HEK293 (cell line): ENCODE measurements around the gene SSB.
A peak's percentile ranks its signal among the peaks of the same experiment; 100 is the strongest.

Source experiments
- CTCF ChIA-PET: fragments of 350-600 bp; formaldehyde crosslinking; extraction: SDS; loops from one replicate; lab custom pipeline; 2021; ENCODE audit warnings: antibody characterized with exemption; lab: Yijun Ruan, JAX
- POLR2A ChIA-PET: fragments of 300-600 bp; formaldehyde crosslinking; extraction: SDS; loops from one replicate; lab custom pipeline; 2020; ENCODE audit warnings: antibody characterized with exemption, inconsistent platforms; lab: Yijun Ruan, JAX
- H3K27ac ChIP-seq: fragments of 200-500 bp; sonication (Bioruptor generic); 2 replicates; pipeline ENCODE4 v1.5.1; 2014; ENCODE audit warnings: low read depth, low read length, control low read depth, inconsistent platforms; ENCODE audit errors: extremely low read depth
- H3K36me3 ChIP-seq, 2 experiments: fragments of 200-500 bp in 1 of 2; sonication (Bioruptor generic) in 1 of 2; 1 replicate in 1 of 2; 2 replicates in 1 of 2; pipeline ENCODE4 v1.5.1; 2014 to 2017; ENCODE audit warnings: inconsistent platforms in 2 of 2, low read length in 2 of 2; ENCODE audit not compliant: control insufficient read depth in 2 of 2, insufficient read depth in 1 of 2
- H3K4me1 ChIP-seq: fragments of 200-500 bp; sonication (Bioruptor generic); 2 replicates; pipeline ENCODE4 v1.5.1; 2014; ENCODE audit warnings: mild to moderate bottlenecking, low read length, inconsistent platforms; ENCODE audit not compliant: control insufficient read depth, insufficient read depth
- H3K4me3 ChIP-seq: 2 replicates; pipeline ENCODE4 v1.5.1; 2011; ENCODE audit warnings: low read depth, mild to moderate bottlenecking, control low read depth, low read length, moderate library complexity
- H3K9me3 ChIP-seq: fragments of 200-500 bp; sonication (Bioruptor generic); 2 replicates; pipeline ENCODE4 v1.5.1; 2014; ENCODE audit warnings: low read depth, low read length, inconsistent platforms; ENCODE audit not compliant: control insufficient read depth, insufficient read depth
- BCL11A ChIP-seq: fragments of 450-650 bp; formaldehyde crosslinking; IDR thresholded peaks from 2 replicates; pipeline ENCODE4 v1.5.1; 2016; ENCODE audit warnings: low read depth, missing biosample characterization, missing genetic modification characterization
- GLIS1 ChIP-seq: fragments of 450-650 bp; formaldehyde crosslinking; IDR thresholded peaks from 2 replicates; pipeline ENCODE4 v1.5.1; 2016; ENCODE audit warnings: missing biosample characterization, missing genetic modification characterization
- IKZF3 ChIP-seq: fragments of 450-650 bp; IDR thresholded peaks from 2 replicates; pipeline ENCODE4 v1.5.0; 2018; ENCODE audit warnings: missing biosample characterization, mild to moderate bottlenecking, missing genetic modification characterization, moderate library complexity
- REPIN1 ChIP-seq: fragments of 450-650 bp; formaldehyde crosslinking; IDR thresholded peaks from 2 replicates; pipeline ENCODE4 v1.5.1; 2017; ENCODE audit warnings: missing biosample characterization, missing genetic modification characterization, low read depth
- SETDB1 ChIP-seq: IDR thresholded peaks from one replicate; pipeline ENCODE4 v1.6.1; 2017; ENCODE audit warnings: mild to moderate bottlenecking, low read length, moderate library complexity, mixed read lengths; ENCODE audit not compliant: insufficient read length
- ZBTB1 ChIP-seq: fragments of 450-650 bp; formaldehyde crosslinking; IDR thresholded peaks from 2 replicates; pipeline ENCODE4 v1.5.1; 2016; ENCODE audit warnings: missing biosample characterization, missing genetic modification characterization
- ZBTB48 ChIP-seq: fragments of 450-650 bp; formaldehyde crosslinking; IDR thresholded peaks from 2 replicates; pipeline ENCODE4 v1.5.1; 2016; ENCODE audit warnings: missing biosample characterization, missing genetic modification characterization
- ZEB2 ChIP-seq: fragments of 450-650 bp; formaldehyde crosslinking; IDR thresholded peaks from 2 replicates; pipeline ENCODE4 v1.5.1; 2016; ENCODE audit warnings: missing biosample characterization, missing genetic modification characterization
- ZFHX2 ChIP-seq: fragments of 450-650 bp; formaldehyde crosslinking; conservative IDR thresholded peaks from 2 replicates; pipeline ENCODE4 v1.5.1; 2016; ENCODE audit warnings: missing biosample characterization, missing genetic modification characterization
- ZNF335 ChIP-seq: fragments of 450-650 bp; formaldehyde crosslinking; conservative IDR thresholded peaks from 2 replicates; pipeline ENCODE4 v1.5.1; 2016; ENCODE audit warnings: missing biosample characterization, missing genetic modification characterization
- ZNF341 ChIP-seq: fragments of 450-650 bp; formaldehyde crosslinking; IDR thresholded peaks from 2 replicates; pipeline ENCODE4; 2016; ENCODE audit warnings: low read depth, missing biosample characterization, missing genetic modification characterization
- ZNF366 ChIP-seq: fragments of 450-650 bp; formaldehyde crosslinking; conservative IDR thresholded peaks from 2 replicates; pipeline ENCODE4 v1.5.1; 2016; ENCODE audit warnings: missing biosample characterization, missing genetic modification characterization
- ZNF596 ChIP-seq: fragments of 450-650 bp; IDR thresholded peaks from 2 replicates; pipeline ENCODE4 v1.5.0; 2018; ENCODE audit warnings: missing biosample characterization, mild to moderate bottlenecking, missing genetic modification characterization, moderate library complexity
- ZNF660 ChIP-seq: fragments of 450-650 bp; IDR thresholded peaks from 2 replicates; pipeline ENCODE4 v1.5.1; 2018; ENCODE audit warnings: missing biosample characterization, mild to moderate bottlenecking, missing genetic modification characterization
- ZNF677 ChIP-seq: fragments of 450-650 bp; IDR thresholded peaks from 2 replicates; pipeline ENCODE4 v1.5.0; 2018; ENCODE audit warnings: missing biosample characterization, mild to moderate bottlenecking, missing genetic modification characterization, moderate library complexity
- ZNF792 ChIP-seq: fragments of 450-650 bp; formaldehyde crosslinking; IDR thresholded peaks from 2 replicates; pipeline ENCODE4 v1.5.1; 2016; ENCODE audit warnings: missing biosample characterization, missing genetic modification characterization
- ZSCAN16 ChIP-seq: fragments of 450-650 bp; formaldehyde crosslinking; IDR thresholded peaks from 2 replicates; pipeline ENCODE4 v1.5.1; 2016; ENCODE audit warnings: missing biosample characterization, missing genetic modification characterization
- TF ChIP-seq, protein P1 (sequence below): fragments of 450-650 bp; formaldehyde crosslinking; IDR thresholded peaks from 2 replicates; pipeline ENCODE4 v1.5.1; 2017; ENCODE audit warnings: missing biosample characterization, missing genetic modification characterization
- TF ChIP-seq, protein P2 (sequence below): fragments of 450-650 bp; formaldehyde crosslinking; IDR thresholded peaks from 2 replicates; pipeline ENCODE4 v1.5.1; 2017; ENCODE audit warnings: missing biosample characterization, missing genetic modification characterization
- TF ChIP-seq, protein P3 (sequence below): fragments of 450-650 bp; formaldehyde crosslinking; optimal IDR thresholded peaks from 2 replicates; pipeline ENCODE3; 2016; ENCODE audit warnings: missing biosample characterization, mild to moderate bottlenecking, missing genetic modification characterization
- TF ChIP-seq, protein P4 (sequence below): fragments of 450-650 bp; formaldehyde crosslinking; IDR thresholded peaks from 2 replicates; pipeline ENCODE4 v1.5.1; 2016; ENCODE audit warnings: missing biosample characterization, missing genetic modification characterization, borderline replicate concordance

Gene SSB

DNA sequence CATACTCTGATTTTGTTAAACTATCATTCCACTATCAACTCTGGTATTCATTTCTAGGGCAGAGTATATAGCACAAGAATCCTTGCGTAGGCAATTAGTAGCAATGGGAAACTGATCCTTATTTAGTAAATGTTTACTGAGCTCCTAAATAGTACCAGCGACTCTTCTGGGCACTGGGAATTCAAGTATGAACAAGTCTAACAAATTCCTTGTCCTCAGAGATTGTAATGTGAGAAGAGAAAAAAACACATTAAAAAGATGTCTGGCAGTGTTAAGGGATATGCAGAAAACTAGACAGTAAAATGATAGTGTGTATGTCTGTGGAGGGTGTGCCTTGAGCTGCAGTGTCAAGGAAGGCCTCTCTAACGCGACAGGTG, 25.3 kb downstream of the SSB start:
- TF ChIP-seq ZSCAN16 (tag by site-specific recombination) = peak; percentile 87
- TF ChIP-seq ZEB2 = 0 out of 2 replicates have a peak, but pooled peaks have one; percentile 24
- 0 out of 2 replicates have a peak, but pooled peaks have one; percentile 12 for TF ChIP-seq ZNF660 (tag by site-specific recombination)
- no peak for TF ChIP-seq REPIN1 (tag by site-specific recombination)
- TF ChIP-seq BCL11A (tag by site-specific recombination) = no peak
- TF ChIP-seq ZNF366 (tag by site-specific recombination) = 0 out of 2 replicates have a peak, but pooled peaks have one; percentile 35
- 0 out of 2 replicates have a peak, but pooled peaks have one; percentile 24 for TF ChIP-seq IKZF3
- TF ChIP-seq, protein P1, sequence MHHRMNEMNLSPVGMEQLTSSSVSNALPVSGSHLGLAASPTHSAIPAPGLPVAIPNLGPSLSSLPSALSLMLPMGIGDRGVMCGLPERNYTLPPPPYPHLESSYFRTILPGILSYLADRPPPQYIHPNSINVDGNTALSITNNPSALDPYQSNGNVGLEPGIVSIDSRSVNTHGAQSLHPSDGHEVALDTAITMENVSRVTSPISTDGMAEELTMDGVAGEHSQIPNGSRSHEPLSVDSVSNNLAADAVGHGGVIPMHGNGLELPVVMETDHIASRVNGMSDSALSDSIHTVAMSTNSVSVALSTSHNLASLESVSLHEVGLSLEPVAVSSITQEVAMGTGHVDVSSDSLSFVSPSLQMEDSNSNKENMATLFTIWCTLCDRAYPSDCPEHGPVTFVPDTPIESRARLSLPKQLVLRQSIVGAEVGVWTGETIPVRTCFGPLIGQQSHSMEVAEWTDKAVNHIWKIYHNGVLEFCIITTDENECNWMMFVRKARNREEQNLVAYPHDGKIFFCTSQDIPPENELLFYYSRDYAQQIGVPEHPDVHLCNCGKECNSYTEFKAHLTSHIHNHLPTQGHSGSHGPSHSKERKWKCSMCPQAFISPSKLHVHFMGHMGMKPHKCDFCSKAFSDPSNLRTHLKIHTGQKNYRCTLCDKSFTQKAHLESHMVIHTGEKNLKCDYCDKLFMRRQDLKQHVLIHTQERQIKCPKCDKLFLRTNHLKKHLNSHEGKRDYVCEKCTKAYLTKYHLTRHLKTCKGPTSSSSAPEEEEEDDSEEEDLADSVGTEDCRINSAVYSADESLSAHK (tag by site-specific recombination) = 0 out of 2 replicates have a peak, but pooled peaks have one; percentile 33
- TF ChIP-seq ZBTB48 (tag by site-specific recombination) = peak; percentile 47; the same call in 1 of the 2 replicates
- H3K27ac ChIP-seq = peak overlapping the region; percentile 70
- CTCF ChIA-PET = interaction anchor here (0.5 to 2.1 kb wide), 13 partner anchors 9 to 372 kb away, joined by 3 to 10 read pairs (median 3); no protein-coding TSS in a partner anchor
- POLR2A ChIA-PET = interaction anchor here (1.0 to 1.4 kb wide), 2 partner anchors 9 to 25 kb away, joined by 5 to 6 read pairs; partner anchors contain the start of gene SSB
- H3K4me1 ChIP-seq = no peaks in the 10 kb centered on the region; the same call in 1 of the 2 replicates
- H3K36me3 ChIP-seq = peaks cover 6 to 18% of the 10 kb centered on the region in 2 experiments; a peak in 2 of 3 replicates
- no peaks in the 10 kb centered on the region for H3K9me3 ChIP-seq
- H3K4me3 ChIP-seq = peak overlapping the region; percentile 82

DNA sequence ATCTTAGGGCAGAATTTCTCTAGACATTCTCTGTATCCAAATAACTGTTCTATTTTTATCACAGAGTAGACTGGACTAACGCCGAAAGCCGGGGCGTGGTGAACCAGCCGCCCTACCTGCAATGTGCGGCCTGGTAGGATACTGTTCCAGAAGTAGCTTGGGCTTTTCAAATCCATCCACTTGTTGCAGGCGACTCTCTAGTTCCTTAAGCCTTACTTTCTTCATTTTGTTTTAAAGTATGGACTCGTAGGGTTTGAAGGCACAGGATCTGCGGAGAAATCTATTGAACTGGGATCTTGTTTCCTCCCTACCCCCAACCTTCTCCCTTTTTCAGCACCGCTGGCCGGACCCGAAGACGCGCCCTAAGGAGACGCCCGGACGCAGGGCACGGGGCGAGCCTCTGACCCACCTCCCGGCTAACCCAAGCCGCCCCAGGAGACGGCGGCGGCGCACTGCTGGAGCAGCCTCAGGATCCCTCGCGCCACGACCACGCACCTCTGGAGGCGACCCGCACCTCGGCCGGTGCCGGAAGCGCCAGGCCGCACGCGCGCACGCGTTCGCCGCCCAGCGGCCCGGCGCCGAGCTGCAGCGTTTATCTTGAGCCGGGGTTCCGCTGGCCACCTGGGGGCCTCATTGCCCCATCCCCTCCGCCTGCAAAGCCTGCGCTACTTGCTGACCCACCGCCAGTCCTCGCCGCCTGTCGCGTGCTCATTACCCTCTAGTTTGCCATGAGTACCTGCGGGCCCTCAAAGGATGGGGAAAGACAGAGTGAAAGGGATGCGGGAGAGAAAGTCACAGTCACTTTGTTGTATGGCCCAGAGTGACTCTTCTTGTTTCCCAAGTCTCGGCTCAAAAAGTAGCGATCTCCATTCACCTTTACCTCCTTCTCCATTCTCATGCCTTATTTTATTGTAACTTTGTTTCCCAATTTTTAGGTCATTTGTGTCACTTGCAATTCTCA, 26.0 kb downstream of the SSB start, which contains the start of gene METTL5:
METTL5 (minus strand) TSS at position 533 of the 961 bp plus-strand sequence; CDS start at position 225, 308 bp downstream.
- POLR2A ChIA-PET = interaction anchor here (1.0 to 1.4 kb wide), 2 partner anchors 9 to 26 kb away, joined by 5 to 6 read pairs; partner anchors contain the start of gene SSB
- Histone ChIP-seq H3K4me1 (no peaks in the 10 kb centered on the region; the same call in 1 of the 2 replicates), H3K36me3 (peaks cover 6 to 13% of the 10 kb centered on the region in 2 experiments; a peak in 2 of 3 replicates), H3K4me3 (peak within 1 kb of the TSS; percentile 82), H3K9me3 (no peaks in the 10 kb centered on the region), H3K27ac (peak within 1 kb of the TSS; percentile 70)
- CTCF ChIA-PET = interaction anchor here (0.6 to 3.1 kb wide), 16 partner anchors 8 to 373 kb away, joined by 3 to 10 read pairs (median 3); no protein-coding TSS in a partner anchor
- TF ChIP-seq SETDB1 = peak; percentile 23
- TF ChIP-seq ZNF596 = 0 out of 2 replicates have a peak, but pooled peaks have one; percentile 15
- TF ChIP-seq ZNF677 (tag by site-specific recombination) = 0 out of 2 replicates have a peak, but pooled peaks have one; percentile 5
- peak; percentile 79 for TF ChIP-seq ZNF341 (tag by site-specific recombination)
- no peak for TF ChIP-seq ZNF792
- TF ChIP-seq, protein P2, sequence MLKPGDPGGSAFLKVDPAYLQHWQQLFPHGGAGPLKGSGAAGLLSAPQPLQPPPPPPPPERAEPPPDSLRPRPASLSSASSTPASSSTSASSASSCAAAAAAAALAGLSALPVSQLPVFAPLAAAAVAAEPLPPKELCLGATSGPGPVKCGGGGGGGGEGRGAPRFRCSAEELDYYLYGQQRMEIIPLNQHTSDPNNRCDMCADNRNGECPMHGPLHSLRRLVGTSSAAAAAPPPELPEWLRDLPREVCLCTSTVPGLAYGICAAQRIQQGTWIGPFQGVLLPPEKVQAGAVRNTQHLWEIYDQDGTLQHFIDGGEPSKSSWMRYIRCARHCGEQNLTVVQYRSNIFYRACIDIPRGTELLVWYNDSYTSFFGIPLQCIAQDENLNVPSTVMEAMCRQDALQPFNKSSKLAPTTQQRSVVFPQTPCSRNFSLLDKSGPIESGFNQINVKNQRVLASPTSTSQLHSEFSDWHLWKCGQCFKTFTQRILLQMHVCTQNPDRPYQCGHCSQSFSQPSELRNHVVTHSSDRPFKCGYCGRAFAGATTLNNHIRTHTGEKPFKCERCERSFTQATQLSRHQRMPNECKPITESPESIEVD (tag by site-specific recombination) = no peak
- TF ChIP-seq IKZF3 = 0 out of 2 replicates have a peak, but pooled peaks have one; percentile 20
- TF ChIP-seq GLIS1 (tag by site-specific recombination) = peak; percentile 22; the same call in 1 of the 2 replicates
- TF ChIP-seq, protein P3, sequence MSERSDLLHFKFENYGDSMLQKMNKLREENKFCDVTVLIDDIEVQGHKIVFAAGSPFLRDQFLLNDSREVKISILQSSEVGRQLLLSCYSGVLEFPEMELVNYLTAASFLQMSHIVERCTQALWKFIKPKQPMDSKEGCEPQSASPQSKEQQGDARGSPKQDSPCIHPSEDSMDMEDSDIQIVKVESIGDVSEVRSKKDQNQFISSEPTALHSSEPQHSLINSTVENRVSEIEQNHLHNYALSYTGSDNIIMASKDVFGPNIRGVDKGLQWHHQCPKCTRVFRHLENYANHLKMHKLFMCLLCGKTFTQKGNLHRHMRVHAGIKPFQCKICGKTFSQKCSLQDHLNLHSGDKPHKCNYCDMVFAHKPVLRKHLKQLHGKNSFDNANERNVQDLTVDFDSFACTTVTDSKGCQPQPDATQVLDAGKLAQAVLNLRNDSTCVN (tag by site-specific recombination) = peak; percentile 67
- TF ChIP-seq ZBTB1 (tag by site-specific recombination) = 0 out of 2 replicates have a peak, but pooled peaks have one; percentile 28
- TF ChIP-seq, protein P4, sequence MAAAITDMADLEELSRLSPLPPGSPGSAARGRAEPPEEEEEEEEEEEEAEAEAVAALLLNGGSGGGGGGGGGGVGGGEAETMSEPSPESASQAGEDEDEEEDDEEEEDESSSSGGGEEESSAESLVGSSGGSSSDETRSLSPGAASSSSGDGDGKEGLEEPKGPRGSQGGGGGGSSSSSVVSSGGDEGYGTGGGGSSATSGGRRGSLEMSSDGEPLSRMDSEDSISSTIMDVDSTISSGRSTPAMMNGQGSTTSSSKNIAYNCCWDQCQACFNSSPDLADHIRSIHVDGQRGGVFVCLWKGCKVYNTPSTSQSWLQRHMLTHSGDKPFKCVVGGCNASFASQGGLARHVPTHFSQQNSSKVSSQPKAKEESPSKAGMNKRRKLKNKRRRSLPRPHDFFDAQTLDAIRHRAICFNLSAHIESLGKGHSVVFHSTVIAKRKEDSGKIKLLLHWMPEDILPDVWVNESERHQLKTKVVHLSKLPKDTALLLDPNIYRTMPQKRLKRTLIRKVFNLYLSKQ (tag by site-specific recombination) = no peak
- TF ChIP-seq ZFHX2 = peak; percentile 51
- TF ChIP-seq ZNF335 (tag by site-specific recombination) = peak; percentile 87
